GM12875 (cell line): ENCODE data around the gene FMN1.

ENCODE experiments used
- H3K4me3 ChIP-seq: one replicate; pipeline ENCODE4 v1.5.1; 2011; ENCODE audit warnings: low read depth, low read length, control low read depth
- CTCF ChIP-seq: IDR thresholded peaks from 2 replicates; pipeline ENCODE4 v1.5.1; 2011; ENCODE audit warnings: low read depth, mild to moderate bottlenecking, control low read depth, inconsistent platforms, low read length, moderate library complexity, borderline replicate concordance; ENCODE audit not compliant: insufficient read depth

FMN1 gene

GRCh38 chr15:33114374-33114717, 80.2 kb downstream of the FMN1 start:
- H3K4me3 ChIP-seq, result no peak overlapping the region
- TF ChIP-seq CTCF, result no peak

GRCh38 chr15:33113666-33114373, 80.7 kb downstream of the FMN1 start:
- TF ChIP-seq CTCF, result no peak
- H3K4me3 ChIP-seq, result no peak overlapping the region

- TF ChIP-seq CTCF, result no peak
- H3K4me3 ChIP-seq, result no peak overlapping the region
Measured at GRCh38 chr15:33112541-33113105, 81.9 kb downstream of the FMN1 start.

- TF ChIP-seq CTCF, result no peak
- H3K4me3 ChIP-seq, result no peak overlapping the region
Measured at GRCh38 chr15:33111041-33111451, 83.5 kb downstream of the FMN1 start.

- TF ChIP-seq CTCF, result no peak
- H3K4me3 ChIP-seq, result no peak overlapping the region
Measured at GRCh38 chr15:33109345-33109744, 85.2 kb downstream of the FMN1 start.

GRCh38 chr15:33108518-33108917, 86.0 kb downstream of the FMN1 start:
- TF ChIP-seq CTCF, result no peak
- no peak overlapping the region for H3K4me3 ChIP-seq

- TF ChIP-seq CTCF, result no peak
- no peak overlapping the region for H3K4me3 ChIP-seq
Measured at GRCh38 chr15:33107950-33108349, 86.6 kb downstream of the FMN1 start.
